PC-9 (cell line): ENCODE measurements around the gene FOXF2. TPM values are rescaled to one million over a fixed set of nuclear protein-coding genes. Genes with fewer than 3 reads are reported as not detected.

Source experiments
- BruUV-seq: library from RNA; stranded (reverse); fragments of 400-500 nt; replicated peaks from 2 replicates; lab custom pipeline; 2021; lab: Mats Ljungman, UMichigan
- CTCF ChIA-PET: fragments of 300-600 bp; sonication (Branson Sonifier 250); formaldehyde crosslinking; loops from one replicate; lab custom pipeline; 2022; ENCODE audit warnings: antibody characterized with exemption; lab: Charles Lee
- POLR2A ChIA-PET: fragments of 300-600 bp; sonication (Branson Sonifier 250); formaldehyde crosslinking; loops from one replicate; lab custom pipeline; 2022; ENCODE audit warnings: antibody characterized with exemption; ENCODE audit not compliant: unreplicated experiment; lab: Charles Lee
- DNase-seq, 2 experiments: peaks; one replicate each; pipeline versions ENCODE4 v3.0.0 to v3.0.0-alpha.2; 2015 to 2022; ENCODE audit warnings: mixed read lengths in 1 of 2
- H2AFZ ChIP-seq: fragments of 200-600 bp; sonication (generic); 2 replicates; pipeline ENCODE4 v1.8.1; 2017; ENCODE audit warnings: antibody characterized with exemption
- H3F3A ChIP-seq: fragments of 200-600 bp; sonication (generic); 2 replicates; pipeline ENCODE4 v1.8.1; 2017; ENCODE audit warnings: antibody characterized with exemption, mild to moderate bottlenecking, low read depth; ENCODE audit not compliant: insufficient read depth
- H3K27ac ChIP-seq: fragments of 200-600 bp; sonication (generic); 2 replicates; pipeline ENCODE4 v1.6.1; 2016; ENCODE audit warnings: mixed run types
- H3K27me3 ChIP-seq: fragments of 200-600 bp; sonication (generic); 2 replicates; pipeline ENCODE4 v1.6.1; 2016; ENCODE audit warnings: low read depth, mixed run types; ENCODE audit not compliant: insufficient read depth
- H3K36me3 ChIP-seq: fragments of 200-600 bp; sonication (generic); 2 replicates; pipeline ENCODE4 v1.6.1; 2016; ENCODE audit warnings: low read depth, mixed run types
- H3K4me1 ChIP-seq: fragments of 200-600 bp; sonication (generic); replicated peaks from 2 replicates; pipeline ENCODE4 v1.6.1; 2016; ENCODE audit warnings: mixed run types; ENCODE audit not compliant: insufficient read depth
- H3K4me2 ChIP-seq: fragments of 200-600 bp; sonication (generic); 2 replicates; pipeline ENCODE4 v1.6.1; 2017; ENCODE audit warnings: mixed run types
- H3K4me3 ChIP-seq: fragments of 200-600 bp; sonication (generic); 2 replicates; pipeline ENCODE4 v1.6.1; 2016; ENCODE audit warnings: mixed run types
- H3K79me2 ChIP-seq: fragments of 200-600 bp; sonication (generic); 2 replicates; pipeline ENCODE4 v1.6.1; 2017; ENCODE audit warnings: low read depth, mixed run types
- H3K9me2 ChIP-seq: fragments of 200-600 bp; sonication (generic); 2 replicates; pipeline ENCODE4 v1.8.1; 2017; ENCODE audit warnings: mild to moderate bottlenecking; ENCODE audit not compliant: insufficient read depth
- H3K9me3 ChIP-seq: fragments of 200-600 bp; sonication (generic); 2 replicates; pipeline ENCODE4 v1.8.1; 2016; ENCODE audit warnings: low read depth; ENCODE audit not compliant: insufficient read depth
- H4K20me1 ChIP-seq: fragments of 200-600 bp; sonication (generic); 2 replicates; pipeline ENCODE4 v1.8.1; 2017; ENCODE audit not compliant: insufficient read depth
- EZH2 ChIP-seq: fragments of 200-600 bp; sonication (generic); IDR thresholded peaks from 2 replicates; pipeline ENCODE4 v1.8.0; 2017; ENCODE audit warnings: antibody characterized with exemption, low read depth
- intact Hi-C: fragments of 100-400 bp; cut with micrococcal nuclease; formaldehyde crosslinking; loops from one replicate; pipeline ENCODE4 v1.10.0; 2022; ENCODE audit not compliant: unreplicated experiment
- total RNA-seq: library from RNA; stranded (reverse); gene quantifications from 2 replicates; pipeline ENCODE4 v1.2.3, GENCODE V29; 2021
- TF ChIP-seq, protein P1 (sequence below): fragments of 200-600 bp; sonication (generic); conservative IDR thresholded peaks from 2 replicates; pipeline ENCODE4 v1.6.1; 2017; ENCODE audit warnings: mixed run types, antibody characterized with exemption, mild to moderate bottlenecking, moderate library complexity

The FOXF2 gene
- total RNA-seq, 1 experiment from 2014 or later, result not detected

DNA sequence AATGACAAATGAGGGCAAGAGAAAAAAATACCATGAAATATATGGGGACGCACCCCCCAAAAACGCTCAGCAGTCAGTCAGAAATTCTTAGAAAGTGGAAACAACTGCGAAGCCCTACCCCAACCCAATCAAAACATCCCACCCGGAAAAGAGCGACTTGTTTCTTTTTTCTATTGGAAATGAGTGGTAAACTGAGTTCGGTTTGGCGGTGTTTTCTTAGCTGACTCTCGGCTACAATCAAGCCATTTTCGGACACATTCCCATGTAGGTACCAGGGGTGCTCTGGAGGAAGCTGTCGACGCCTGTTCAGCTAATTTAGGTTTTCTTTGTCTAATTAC lies 1.9 kb upstream of the FOXF2 start:
- no peaks in the 10 kb centered on the region for H3F3A ChIP-seq
- ChIA-PET POLR2A (no interaction called here), CTCF (interaction anchor here (0.6 kb wide), 1 partner anchor 666 kb away, joined by 3 read pairs; no protein-coding TSS in a partner anchor)
- no peaks in the 10 kb centered on the region for H3K36me3 ChIP-seq
- intact Hi-C loops, result no loop called here
- BruUV-seq, result no TSS peak
- H3K27me3 ChIP-seq, result no peaks in the 10 kb centered on the region
- DNase-seq, result no peak
- H2AFZ ChIP-seq, result no peak overlapping the region
- no peaks in the 10 kb centered on the region for H3K9me2 ChIP-seq
- H4K20me1 ChIP-seq, result no peaks in the 10 kb centered on the region
- no peak overlapping the region for H3K4me3 ChIP-seq
- no peaks in the 10 kb centered on the region for H3K4me1 ChIP-seq
- no peaks in the 10 kb centered on the region for H3K9me3 ChIP-seq
- H3K79me2 ChIP-seq, result no peaks in the 10 kb centered on the region
- no peak overlapping the region for H3K4me2 ChIP-seq
- no peak for TF ChIP-seq EZH2
- TF ChIP-seq, protein P1, sequence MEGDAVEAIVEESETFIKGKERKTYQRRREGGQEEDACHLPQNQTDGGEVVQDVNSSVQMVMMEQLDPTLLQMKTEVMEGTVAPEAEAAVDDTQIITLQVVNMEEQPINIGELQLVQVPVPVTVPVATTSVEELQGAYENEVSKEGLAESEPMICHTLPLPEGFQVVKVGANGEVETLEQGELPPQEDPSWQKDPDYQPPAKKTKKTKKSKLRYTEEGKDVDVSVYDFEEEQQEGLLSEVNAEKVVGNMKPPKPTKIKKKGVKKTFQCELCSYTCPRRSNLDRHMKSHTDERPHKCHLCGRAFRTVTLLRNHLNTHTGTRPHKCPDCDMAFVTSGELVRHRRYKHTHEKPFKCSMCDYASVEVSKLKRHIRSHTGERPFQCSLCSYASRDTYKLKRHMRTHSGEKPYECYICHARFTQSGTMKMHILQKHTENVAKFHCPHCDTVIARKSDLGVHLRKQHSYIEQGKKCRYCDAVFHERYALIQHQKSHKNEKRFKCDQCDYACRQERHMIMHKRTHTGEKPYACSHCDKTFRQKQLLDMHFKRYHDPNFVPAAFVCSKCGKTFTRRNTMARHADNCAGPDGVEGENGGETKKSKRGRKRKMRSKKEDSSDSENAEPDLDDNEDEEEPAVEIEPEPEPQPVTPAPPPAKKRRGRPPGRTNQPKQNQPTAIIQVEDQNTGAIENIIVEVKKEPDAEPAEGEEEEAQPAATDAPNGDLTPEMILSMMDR, result no peak
- no peak overlapping the region for H3K27ac ChIP-seq

DNA sequence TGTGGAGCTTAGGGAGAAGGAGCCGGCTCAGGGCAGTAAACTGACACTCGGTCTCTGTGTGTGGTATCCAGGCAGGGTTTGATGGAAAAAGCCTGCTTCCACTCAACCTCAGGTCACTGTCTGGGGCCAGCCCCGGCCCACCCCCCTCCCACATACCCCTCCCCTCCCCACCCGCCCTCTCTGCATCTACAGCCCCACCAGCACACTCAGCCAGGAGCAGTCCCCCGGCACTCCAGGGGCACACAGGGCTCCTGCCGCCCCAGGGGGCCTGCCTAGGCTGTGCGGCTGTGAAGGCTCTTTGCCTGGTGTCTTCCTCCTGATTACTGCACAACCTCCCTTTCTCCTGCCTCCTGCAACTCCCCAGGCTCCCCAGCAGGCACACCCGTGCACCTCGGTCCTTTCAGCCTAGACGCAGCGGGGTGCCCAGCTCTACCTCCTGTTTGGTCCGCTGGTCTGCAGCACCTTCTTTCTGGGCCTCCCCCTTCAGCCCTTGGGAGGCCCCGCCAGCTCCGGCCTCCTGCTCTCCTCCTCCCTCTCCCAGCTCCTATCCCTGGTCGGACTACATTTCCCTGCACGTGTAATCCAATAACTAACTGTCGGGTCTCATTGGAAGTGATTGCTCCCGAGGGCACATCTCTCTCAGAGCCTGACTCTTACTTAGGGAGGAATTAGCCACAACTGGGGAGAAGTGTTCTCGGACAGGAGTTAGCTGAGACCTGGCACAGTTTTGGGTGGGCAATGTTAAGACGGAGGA lies 1.3 kb upstream of the FOXF2 start:
- Histone ChIP-seq H4K20me1 (no peaks in the 10 kb centered on the region), H3K27me3 (no peaks in the 10 kb centered on the region), H3K27ac (no peak overlapping the region), H3K79me2 (no peaks in the 10 kb centered on the region), H3K36me3 (no peaks in the 10 kb centered on the region), H3K4me2 (no peak overlapping the region), H3K4me3 (no peak overlapping the region), H3K9me2 (no peaks in the 10 kb centered on the region), H3K9me3 (no peaks in the 10 kb centered on the region), H3K4me1 (no peaks in the 10 kb centered on the region), H3F3A (no peaks in the 10 kb centered on the region), H2AFZ (no peak overlapping the region)
- ChIA-PET POLR2A (no interaction called here), CTCF (interaction anchor here (0.6 kb wide), 1 partner anchor 666 kb away, joined by 3 read pairs; no protein-coding TSS in a partner anchor)
- BruUV-seq, result no TSS peak
- intact Hi-C loops, result no loop called here
- TF ChIP-seq EZH2, result no peak
- TF ChIP-seq, protein P1, result no peak
- DNase-seq, result no peak

DNA sequence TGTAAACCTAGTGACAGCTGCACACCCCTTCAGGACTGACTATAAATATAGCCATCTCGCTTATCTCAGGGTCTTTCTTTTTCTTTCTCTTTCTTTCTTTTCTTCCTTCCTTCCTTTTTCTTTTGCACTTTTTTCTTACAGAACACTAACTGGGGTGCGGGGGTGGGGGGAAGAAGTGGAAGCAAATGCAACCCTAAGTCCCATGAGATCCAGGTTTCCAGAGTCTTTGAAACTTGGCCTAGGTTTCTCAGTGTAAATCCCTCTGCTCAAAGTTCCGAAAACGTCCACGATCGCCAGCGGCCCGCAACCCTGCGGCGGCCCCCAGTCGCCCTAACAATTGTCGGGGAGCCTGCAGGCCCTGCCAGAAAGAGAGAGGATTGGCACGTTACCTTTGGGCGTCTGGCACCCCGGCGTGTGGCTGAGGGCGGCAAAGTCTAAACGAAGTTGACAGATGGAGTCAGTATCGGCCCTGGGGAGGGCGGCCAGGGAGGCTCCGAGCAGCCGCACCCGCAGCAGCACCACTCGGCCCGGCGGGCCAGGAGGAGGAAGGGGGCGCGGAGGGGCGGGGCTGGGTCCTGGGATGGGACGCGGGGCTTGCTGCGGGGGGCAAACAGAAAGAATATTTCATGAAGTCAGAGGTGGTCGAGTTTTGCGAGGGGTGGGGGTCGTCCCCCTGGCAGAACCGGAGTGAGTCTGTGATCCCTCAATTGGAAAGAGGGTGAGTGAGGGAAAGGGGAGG lies 577 bp upstream of the FOXF2 start:
- H3K4me2 ChIP-seq, result no peak overlapping the region
- no peak for DNase-seq
- H4K20me1 ChIP-seq, result no peaks in the 10 kb centered on the region
- TF ChIP-seq, protein P1, result no peak
- no peak for TF ChIP-seq EZH2
- CTCF ChIA-PET, result no interaction called here
- no peak overlapping the region for H2AFZ ChIP-seq
- H3F3A ChIP-seq, result no peaks in the 10 kb centered on the region
- no TSS peak for BruUV-seq
- no peak overlapping the region for H3K4me3 ChIP-seq
- intact Hi-C loops, result no loop called here
- no peaks in the 10 kb centered on the region for H3K9me3 ChIP-seq
- H3K27ac ChIP-seq, result no peak overlapping the region
- POLR2A ChIA-PET, result no interaction called here
- no peaks in the 10 kb centered on the region for H3K4me1 ChIP-seq
- H3K9me2 ChIP-seq, result no peaks in the 10 kb centered on the region
- H3K27me3 ChIP-seq, result no peaks in the 10 kb centered on the region
- no peaks in the 10 kb centered on the region for H3K79me2 ChIP-seq
- H3K36me3 ChIP-seq, result no peaks in the 10 kb centered on the region
